ENCODE results near the gene RGS7.
"Not testable (repeated sequence)": the region's sequence is repeated elsewhere in the genome, so short reads cannot be mapped to it uniquely, and the experiment has no call there.

RGS7 gene

DNA sequence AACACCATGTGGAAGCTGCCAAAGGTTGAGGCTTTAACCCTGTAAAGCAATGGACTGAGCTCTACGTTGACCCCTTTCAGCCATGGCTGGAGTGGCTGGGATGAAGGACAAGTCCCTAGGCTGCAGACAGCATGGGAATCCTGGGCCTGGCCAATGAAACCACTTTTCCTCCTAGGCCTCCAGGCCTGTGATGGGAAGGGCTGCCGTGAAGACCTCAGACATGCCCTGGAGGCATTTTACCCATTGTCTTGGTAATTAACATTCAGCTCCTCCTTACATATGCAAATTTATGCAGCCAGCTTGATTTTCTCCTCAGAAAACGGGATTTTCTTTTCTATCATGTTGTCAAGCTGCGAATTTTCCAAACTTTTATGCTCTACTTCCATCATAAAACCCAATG is 214.5 kb downstream of the RGS7 start:
- Histone ChIP-seq H2AFZ (ENCODE audit: low read length) (no peak overlapping the region), H2BK5ac (ENCODE audit: low read length) (no peak overlapping the region), H3K79me1 (ENCODE audit: low read depth, low read length) (no peaks in the 10 kb centered on the region), H3K27me3 (ENCODE audit: control insufficient read depth in 3 of 3, insufficient read depth in 3 of 3, low read depth in 1 of 3, low read length in 3 of 3) (no peaks in the 10 kb centered on the region), H3K23ac (ENCODE audit: low read depth, low read length, poor library complexity) (no peak overlapping the region), H3K36me3 (replicated peaks in 1 of 2; ENCODE audit: control insufficient read depth in 2 of 2, insufficient read depth in 2 of 2, low read length in 2 of 2) (no peaks in the 10 kb centered on the region), H2BK120ac (ENCODE audit: low read depth, low read length) (no peak overlapping the region), H2BK15ac (ENCODE audit: low read length) (no peak overlapping the region), H4K8ac (ENCODE audit: low read depth, low read length) (no peak overlapping the region), H3K4me2 (ENCODE audit: insufficient read depth, low read length, poor library complexity, severe bottlenecking) (no peak overlapping the region), H3K18ac (ENCODE audit: low read length) (no peak overlapping the region), H3K4me1 (ENCODE audit: control insufficient read depth in 2 of 2, insufficient read depth in 1 of 2, low read depth in 1 of 2, low read length in 2 of 2) (no peaks in the 10 kb centered on the region), H3K9ac (ENCODE audit: low read depth, low read length, poor library complexity) (no peak overlapping the region), H3K27ac (replicated peaks; ENCODE audit: low read length) (no peak overlapping the region), H4K91ac (ENCODE audit: low read depth, low read length, poor library complexity) (no peak overlapping the region), H3K4me3 (ENCODE audit: low read length in 2 of 2) (no peak overlapping the region), H3K4ac (ENCODE audit: low read length) (no peak overlapping the region), H3K14ac (ENCODE audit: low read length) (no peak overlapping the region), H2BK12ac (ENCODE audit: low read length) (no peak overlapping the region), H2AK5ac (ENCODE audit: low read depth, low read length) (no peak overlapping the region), H3K9me3 (replicated peaks in 1 of 2; ENCODE audit: control insufficient read depth in 2 of 2, insufficient read depth in 1 of 2, low read depth in 1 of 2, low read length in 2 of 2) (no peaks in the 10 kb centered on the region)
- no peak for DNase-seq (ENCODE audit: low spot score)
- no CpG with 5 or more reads among the region's 4 CpGs for WGBS, 2 donors (ENCODE audit: extremely low coverage in 2 of 2, insufficient read length in 2 of 2, insufficient replicate concordance in 1 of 2)

DNA sequence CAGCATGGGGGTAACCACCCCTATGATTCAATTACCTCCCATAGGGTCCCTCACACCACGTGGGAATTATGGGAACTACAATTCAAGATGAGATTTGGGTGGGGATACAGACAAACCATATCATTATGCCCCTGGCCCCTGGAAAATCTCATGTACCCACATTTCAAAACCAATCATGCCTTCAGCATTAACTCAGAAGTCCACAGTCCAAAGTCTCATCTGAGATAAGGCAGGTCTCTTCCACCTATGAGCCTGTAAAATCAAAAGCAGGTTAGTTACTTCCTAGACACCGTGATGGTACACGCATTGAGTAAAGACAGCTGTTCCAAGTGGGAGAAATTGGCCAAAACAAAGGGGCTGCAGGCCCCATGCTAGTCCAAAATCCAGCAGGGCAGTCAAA is 215.4 kb downstream of the RGS7 start:
- not testable (repeated sequence) for H3K9me3 ChIP-seq (replicated peaks in 1 of 2; ENCODE audit: control insufficient read depth in 2 of 2, insufficient read depth in 1 of 2, low read depth in 1 of 2, low read length in 2 of 2); H3K79me1 ChIP-seq (ENCODE audit: low read depth, low read length); H2BK15ac ChIP-seq (ENCODE audit: low read length); H3K18ac ChIP-seq (ENCODE audit: low read length); H4K91ac ChIP-seq (ENCODE audit: low read depth, low read length, poor library complexity); H2BK120ac ChIP-seq (ENCODE audit: low read depth, low read length); H3K4ac ChIP-seq (ENCODE audit: low read length); H3K27ac ChIP-seq (replicated peaks; ENCODE audit: low read length); H3K4me1 ChIP-seq (ENCODE audit: control insufficient read depth in 2 of 2, insufficient read depth in 1 of 2, low read depth in 1 of 2, low read length in 2 of 2); H3K9ac ChIP-seq (ENCODE audit: low read depth, low read length, poor library complexity); H2AK5ac ChIP-seq (ENCODE audit: low read depth, low read length); H4K8ac ChIP-seq (ENCODE audit: low read depth, low read length); H3K4me2 ChIP-seq (ENCODE audit: insufficient read depth, low read length, poor library complexity, severe bottlenecking); H3K14ac ChIP-seq (ENCODE audit: low read length); H3K27me3 ChIP-seq (ENCODE audit: control insufficient read depth in 3 of 3, insufficient read depth in 3 of 3, low read depth in 1 of 3, low read length in 3 of 3); H3K4me3 ChIP-seq (ENCODE audit: low read length in 2 of 2); H3K23ac ChIP-seq (ENCODE audit: low read depth, low read length, poor library complexity); DNase-seq (ENCODE audit: low spot score); H2BK12ac ChIP-seq (ENCODE audit: low read length); H3K36me3 ChIP-seq (replicated peaks in 1 of 2; ENCODE audit: control insufficient read depth in 2 of 2, insufficient read depth in 2 of 2, low read length in 2 of 2); H2AFZ ChIP-seq (ENCODE audit: low read length); H2BK5ac ChIP-seq (ENCODE audit: low read length)
- WGBS, 2 donors (ENCODE audit: extremely low coverage in 2 of 2, insufficient read length in 2 of 2, insufficient replicate concordance in 1 of 2), result no CpG with 5 or more reads among the region's 3 CpGs

DNA sequence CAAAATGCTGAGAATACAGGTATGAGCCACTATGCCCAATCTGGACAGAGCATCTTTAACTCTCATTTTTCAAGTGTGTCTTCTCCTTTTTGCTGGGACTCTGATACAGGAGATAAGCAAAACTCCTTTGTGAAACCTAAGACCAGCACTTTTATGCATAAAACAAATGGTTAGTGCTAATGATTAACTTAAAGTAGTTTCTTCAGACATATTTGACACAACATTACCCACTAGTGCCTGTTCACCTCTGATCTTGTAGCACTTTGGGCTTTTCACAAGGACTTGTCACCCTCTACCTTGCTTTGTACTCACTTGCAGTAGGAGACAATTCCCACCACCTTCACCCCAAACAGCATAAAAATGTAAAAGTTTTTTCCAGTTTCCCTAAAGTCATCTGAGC is 216.3 kb downstream of the RGS7 start:
- no peak overlapping the region for H4K8ac ChIP-seq (ENCODE audit: low read depth, low read length)
- no peak overlapping the region for H2BK15ac ChIP-seq (ENCODE audit: low read length)
- no peak overlapping the region for H2BK120ac ChIP-seq (ENCODE audit: low read depth, low read length)
- no peak overlapping the region for H3K27ac ChIP-seq (replicated peaks; ENCODE audit: low read length)
- no peak overlapping the region for H3K4ac ChIP-seq (ENCODE audit: low read length)
- no peak overlapping the region for H3K18ac ChIP-seq (ENCODE audit: low read length)
- H3K36me3 ChIP-seq (replicated peaks in 1 of 2; ENCODE audit: control insufficient read depth in 2 of 2, insufficient read depth in 2 of 2, low read length in 2 of 2), result no peaks in the 10 kb centered on the region
- no peak overlapping the region for H4K91ac ChIP-seq (ENCODE audit: low read depth, low read length, poor library complexity)
- DNase-seq (ENCODE audit: low spot score), result no peak
- no peaks in the 10 kb centered on the region for H3K4me1 ChIP-seq (ENCODE audit: control insufficient read depth in 2 of 2, insufficient read depth in 1 of 2, low read depth in 1 of 2, low read length in 2 of 2)
- H3K27me3 ChIP-seq (ENCODE audit: control insufficient read depth in 3 of 3, insufficient read depth in 3 of 3, low read depth in 1 of 3, low read length in 3 of 3), result no peaks in the 10 kb centered on the region
- H3K9me3 ChIP-seq (replicated peaks in 1 of 2; ENCODE audit: control insufficient read depth in 2 of 2, insufficient read depth in 1 of 2, low read depth in 1 of 2, low read length in 2 of 2), result no peaks in the 10 kb centered on the region
- H3K14ac ChIP-seq (ENCODE audit: low read length), result no peak overlapping the region
- no peak overlapping the region for H3K4me2 ChIP-seq (ENCODE audit: insufficient read depth, low read length, poor library complexity, severe bottlenecking)
- no peak overlapping the region for H2BK5ac ChIP-seq (ENCODE audit: low read length)
- H3K9ac ChIP-seq (ENCODE audit: low read depth, low read length, poor library complexity), result no peak overlapping the region
- no peak overlapping the region for H3K4me3 ChIP-seq (ENCODE audit: low read length in 2 of 2)
- peak overlapping the region; percentile 20 for H3K23ac ChIP-seq (ENCODE audit: low read depth, low read length, poor library complexity)
- H2BK12ac ChIP-seq (ENCODE audit: low read length), result no peak overlapping the region
- no peak overlapping the region for H2AK5ac ChIP-seq (ENCODE audit: low read depth, low read length)
- no peaks in the 10 kb centered on the region for H3K79me1 ChIP-seq (ENCODE audit: low read depth, low read length)
- no peak overlapping the region for H2AFZ ChIP-seq (ENCODE audit: low read length)

DNA sequence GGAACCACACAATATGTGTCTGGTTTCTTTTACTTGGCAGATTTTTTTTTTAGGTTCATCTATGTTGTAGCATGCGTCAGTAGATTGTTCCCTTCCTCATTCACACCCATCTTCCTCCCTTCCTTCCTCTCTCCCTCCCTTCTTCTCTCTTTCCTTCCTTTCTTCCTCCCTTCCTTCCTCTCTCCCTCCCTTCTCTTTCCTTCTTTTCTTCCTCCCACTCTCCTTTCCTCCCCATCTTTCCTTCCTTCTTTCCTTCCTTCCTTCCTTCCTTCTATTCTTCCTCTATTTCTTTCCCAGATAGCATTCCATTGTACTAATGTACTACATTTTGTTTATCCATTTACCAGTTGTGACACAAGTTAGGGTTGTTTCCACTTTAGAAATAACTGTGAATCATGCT is 218.0 kb downstream of the RGS7 start:
- no peaks in the 10 kb centered on the region for H3K36me3 ChIP-seq (replicated peaks in 1 of 2; ENCODE audit: control insufficient read depth in 2 of 2, insufficient read depth in 2 of 2, low read length in 2 of 2)
- no peak for DNase-seq (ENCODE audit: low spot score)
- WGBS, 2 donors (ENCODE audit: extremely low coverage in 2 of 2, insufficient read length in 2 of 2, insufficient replicate concordance in 1 of 2), result no CpG with 5 or more reads among the region's 1 CpG

More for the DNA sequence above, 218.0 kb downstream of the RGS7 start:
- Histone ChIP-seq H3K27ac (replicated peaks; ENCODE audit: low read length) (no peak overlapping the region), H3K27me3 (ENCODE audit: control insufficient read depth in 3 of 3, insufficient read depth in 3 of 3, low read depth in 1 of 3, low read length in 3 of 3) (no peaks in the 10 kb centered on the region), H3K23ac (ENCODE audit: low read depth, low read length, poor library complexity) (no peak overlapping the region), H4K8ac (ENCODE audit: low read depth, low read length) (no peak overlapping the region), H4K91ac (ENCODE audit: low read depth, low read length, poor library complexity) (no peak overlapping the region), H3K4ac (ENCODE audit: low read length) (no peak overlapping the region), H3K9me3 (replicated peaks in 1 of 2; ENCODE audit: control insufficient read depth in 2 of 2, insufficient read depth in 1 of 2, low read depth in 1 of 2, low read length in 2 of 2) (no peaks in the 10 kb centered on the region), H3K9ac (ENCODE audit: low read depth, low read length, poor library complexity) (no peak overlapping the region), H3K14ac (ENCODE audit: low read length) (no peak overlapping the region), H3K4me2 (ENCODE audit: insufficient read depth, low read length, poor library complexity, severe bottlenecking) (no peak overlapping the region), H2BK15ac (ENCODE audit: low read length) (no peak overlapping the region), H2BK120ac (ENCODE audit: low read depth, low read length) (no peak overlapping the region), H2AFZ (ENCODE audit: low read length) (no peak overlapping the region), H2AK5ac (ENCODE audit: low read depth, low read length) (no peak overlapping the region), H3K79me1 (ENCODE audit: low read depth, low read length) (no peaks in the 10 kb centered on the region), H2BK12ac (ENCODE audit: low read length) (no peak overlapping the region), H3K4me3 (ENCODE audit: low read length in 2 of 2) (no peak overlapping the region), H3K4me1 (ENCODE audit: control insufficient read depth in 2 of 2, insufficient read depth in 1 of 2, low read depth in 1 of 2, low read length in 2 of 2) (no peaks in the 10 kb centered on the region), H3K18ac (ENCODE audit: low read length) (no peak overlapping the region), H2BK5ac (ENCODE audit: low read length) (no peak overlapping the region)
